Type B pancreatic cell (in vitro differentiated cells): ENCODE results near the gene RPLP2. TPM values are rescaled to one million over a fixed set of nuclear protein-coding genes. Genes with fewer than 3 reads are reported as not detected.

Source experiments
- DNase-seq: peaks from one replicate; pipeline ENCODE4 v3.0.0; 2021; ENCODE audit warnings: mixed read lengths; ENCODE audit not compliant: unreplicated experiment; ENCODE audit errors: extremely low spot score
- H3K27ac Mint-ChIP-seq: 2 replicates; pipeline ENCODE4 v1.8.0; 2021; ENCODE audit warnings: mild to moderate bottlenecking, mixed read lengths
- H3K27me3 Mint-ChIP-seq: 2 replicates; pipeline ENCODE4 v1.8.0; 2021; ENCODE audit warnings: mixed read lengths
- H3K36me3 Mint-ChIP-seq: 2 replicates; pipeline ENCODE4 v1.8.0; 2021; ENCODE audit warnings: mixed read lengths
- H3K4me1 Mint-ChIP-seq: one replicate; pipeline ENCODE4 v1.8.0; 2021; ENCODE audit warnings: mixed read lengths; ENCODE audit not compliant: unreplicated experiment
- H3K4me3 Mint-ChIP-seq: 2 replicates; pipeline ENCODE4 v1.8.0; 2021; ENCODE audit warnings: mild to moderate bottlenecking, mixed read lengths
- H3K9me3 Mint-ChIP-seq: 2 replicates; pipeline ENCODE4 v1.8.0; 2021; ENCODE audit warnings: mixed read lengths
- CTCF ChIP-seq: fragments of 200-600 bp; sonication (generic); conservative IDR thresholded peaks from 2 replicates; pipeline ENCODE4 v1.5.0; 2021; ENCODE audit warnings: antibody characterized with exemption, mild to moderate bottlenecking
- total RNA-seq: library from RNA; stranded (reverse); gene quantifications from 2 replicates; pipeline ENCODE4 v1.2.1, GENCODE V29; 2021; ENCODE audit warnings: low replicate concordance

The RPLP2 gene
- total RNA-seq, 1 donor from 2014 or later = 1,985 TPM

- Mint-ChIP-seq H3K27ac (peak overlapping the region; percentile 70), H3K4me1 (peaks cover 21% of the 10 kb centered on the region), H3K27me3 (no peaks in the 10 kb centered on the region), H3K36me3 (no peaks in the 10 kb centered on the region), H3K4me3 (peak overlapping the region; percentile 79), H3K9me3 (no peaks in the 10 kb centered on the region)
- no peak for DNase-seq
- no peak for TF ChIP-seq CTCF
Measured at GRCh38 chr11:844693-845644, 35.2 kb downstream of the RPLP2 start.

- Mint-ChIP-seq H3K27me3 (no peaks in the 10 kb centered on the region), H3K4me1 (peaks cover 13% of the 10 kb centered on the region), H3K9me3 (no peaks in the 10 kb centered on the region), H3K4me3 (peak overlapping the region; percentile 67), H3K27ac (no peak overlapping the region), H3K36me3 (no peaks in the 10 kb centered on the region)
- no peak for TF ChIP-seq CTCF
- DNase-seq = no peak
Measured at GRCh38 chr11:845872-846495, 36.2 kb downstream of the RPLP2 start.

- TF ChIP-seq CTCF = no peak
- peak overlapping the region; percentile 67 for H3K4me3 Mint-ChIP-seq
- no peaks in the 10 kb centered on the region for H3K27me3 Mint-ChIP-seq
- peaks cover 9% of the 10 kb centered on the region for H3K4me1 Mint-ChIP-seq
- DNase-seq = no peak
- no peaks in the 10 kb centered on the region for H3K36me3 Mint-ChIP-seq
- H3K27ac Mint-ChIP-seq = no peak overlapping the region
- H3K9me3 Mint-ChIP-seq = no peaks in the 10 kb centered on the region
Measured at GRCh38 chr11:846496-847098, 36.8 kb downstream of the RPLP2 start.

GRCh38 chr11:847876-848275 is 38.1 kb downstream of the RPLP2 start:
- no peak for TF ChIP-seq CTCF
- DNase-seq = no peak
- H3K27ac Mint-ChIP-seq = no peak overlapping the region
- H3K27me3 Mint-ChIP-seq = peaks cover 3% of the 10 kb centered on the region
- H3K36me3 Mint-ChIP-seq = no peaks in the 10 kb centered on the region
- no peaks in the 10 kb centered on the region for H3K9me3 Mint-ChIP-seq
- H3K4me1 Mint-ChIP-seq = peaks cover 9% of the 10 kb centered on the region
- H3K4me3 Mint-ChIP-seq = no peak overlapping the region

- no peak for DNase-seq
- peak overlapping the region; percentile 68 for H3K4me3 Mint-ChIP-seq
- H3K36me3 Mint-ChIP-seq = no peaks in the 10 kb centered on the region
- TF ChIP-seq CTCF = peak; percentile 79
- H3K27ac Mint-ChIP-seq = no peak overlapping the region
- H3K9me3 Mint-ChIP-seq = no peaks in the 10 kb centered on the region
- peaks cover 3% of the 10 kb centered on the region for H3K27me3 Mint-ChIP-seq
- peaks cover 9% of the 10 kb centered on the region for H3K4me1 Mint-ChIP-seq
Measured at GRCh38 chr11:848380-848931, 38.7 kb downstream of the RPLP2 start.
